ENCODE results near the gene TRPC6.
"Not testable (repeated sequence)": the region's sequence is repeated elsewhere in the genome, so short reads cannot be mapped to it uniquely, and the experiment has no call there.

TRPC6 gene

GRCh38 chr11:101516546-101516945 is 67.3 kb downstream of the TRPC6 start:
- no peak for DNase-seq

- DNase-seq = no peak
Measured at GRCh38 chr11:101511065-101511464, 72.7 kb downstream of the TRPC6 start.

- no peak for DNase-seq
Measured at GRCh38 chr11:101510591-101510990, 73.2 kb downstream of the TRPC6 start.

DNA sequence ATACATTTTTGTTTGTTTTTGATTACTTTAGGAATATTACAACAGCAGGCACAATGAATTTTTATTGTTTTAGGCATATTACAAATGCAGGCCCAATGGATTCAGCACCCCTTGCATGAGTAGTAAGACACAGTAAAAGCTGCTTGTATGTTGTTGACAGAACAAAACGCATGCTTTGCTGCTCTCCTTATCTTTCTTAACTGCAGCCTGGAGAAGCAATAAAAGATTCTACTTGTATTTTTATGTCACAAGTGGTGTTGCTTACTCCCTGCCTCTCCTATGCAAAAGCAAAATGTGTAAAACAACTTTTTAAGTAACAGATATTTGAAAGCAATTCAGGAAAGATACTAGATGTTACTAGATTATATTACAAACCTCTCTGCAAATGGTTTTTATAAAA is 73.9 kb downstream of the TRPC6 start:
- DNase-seq = no peak

GRCh38 chr11:101508370-101508769 is 75.4 kb downstream of the TRPC6 start:
- DNase-seq = no peak

- DNase-seq = no peak
Measured at GRCh38 chr11:101498891-101499290, 84.9 kb downstream of the TRPC6 start.

DNA sequence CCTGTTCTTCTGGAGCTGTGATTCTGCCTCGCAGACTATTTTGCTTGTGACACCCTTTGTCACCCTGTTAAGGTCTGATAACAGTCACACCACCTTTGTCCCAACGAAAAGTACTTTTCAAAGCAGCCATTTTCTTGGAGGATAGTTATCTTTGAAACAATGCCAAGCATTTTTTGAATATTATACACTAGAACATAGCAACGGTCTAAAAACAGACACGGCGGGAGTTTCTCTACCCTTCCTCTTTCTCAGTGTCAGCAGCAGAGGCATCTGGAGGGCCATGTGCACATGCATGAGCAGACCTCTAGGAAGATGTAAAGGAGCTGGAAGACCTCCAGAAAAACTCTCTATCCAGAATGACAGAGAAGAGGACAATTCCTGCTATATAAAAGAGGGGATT is 86.5 kb downstream of the TRPC6 start:
- no peak for DNase-seq

DNA sequence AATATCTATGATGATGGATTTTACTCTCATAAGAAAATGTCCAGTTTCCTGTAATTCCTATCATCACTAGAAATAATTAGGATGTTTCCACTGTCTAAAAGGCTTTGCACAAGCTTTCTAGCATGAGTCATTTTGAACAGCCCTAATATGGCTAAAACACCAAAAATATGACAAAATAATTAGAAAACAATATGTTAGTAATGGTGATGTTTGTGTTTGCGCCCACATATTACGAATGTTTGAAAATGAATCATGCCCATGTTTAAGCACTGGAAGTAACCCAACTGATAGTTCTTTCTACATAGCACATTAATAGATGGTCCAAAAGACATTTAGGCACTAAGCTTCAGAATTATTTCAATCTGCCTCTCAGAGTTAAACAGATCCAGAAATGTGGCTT is 96.0 kb downstream of the TRPC6 start:
- no peak for DNase-seq

- DNase-seq = no peak
Measured at GRCh38 chr11:101482556-101483124, 101.2 kb downstream of the TRPC6 start.

DNA sequence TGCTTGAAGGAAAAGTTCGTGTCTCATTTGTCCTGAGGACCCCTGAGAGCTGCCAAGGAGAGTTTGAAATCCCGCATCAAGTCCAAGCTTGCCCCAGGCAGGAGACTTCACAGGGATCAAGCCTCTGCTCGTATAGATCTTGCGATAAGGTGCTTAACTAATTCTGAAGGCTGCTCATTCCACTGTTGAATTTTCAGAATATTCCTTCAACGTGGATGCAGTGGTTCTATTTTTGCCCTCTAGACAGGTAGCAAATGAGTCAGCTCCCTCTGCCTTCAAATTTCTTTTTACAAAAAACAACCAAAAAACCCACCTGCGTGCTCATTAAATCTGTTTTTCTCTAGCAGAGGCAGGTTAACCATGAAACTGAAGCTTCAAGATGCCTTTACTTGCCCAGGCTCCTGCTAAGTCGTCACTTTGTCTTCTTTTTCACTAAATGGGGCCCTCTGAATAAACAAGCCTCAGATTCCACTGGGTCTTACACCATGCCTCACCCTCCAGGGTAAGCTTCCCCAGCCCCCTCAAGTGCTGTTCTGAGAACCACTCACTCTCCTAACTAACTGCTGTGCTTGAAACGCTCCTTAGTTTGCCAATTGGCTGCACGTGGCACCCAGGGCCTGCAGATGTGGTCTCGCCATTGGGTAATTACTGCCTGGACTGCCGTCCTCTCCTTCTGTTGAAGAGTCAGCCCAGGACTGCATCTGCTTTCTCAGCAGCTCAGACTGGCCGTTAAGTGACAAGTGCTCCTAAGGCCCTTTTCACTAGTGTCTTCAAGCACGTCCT is 105.0 kb downstream of the TRPC6 start:
- DNase-seq = no peak

DNA sequence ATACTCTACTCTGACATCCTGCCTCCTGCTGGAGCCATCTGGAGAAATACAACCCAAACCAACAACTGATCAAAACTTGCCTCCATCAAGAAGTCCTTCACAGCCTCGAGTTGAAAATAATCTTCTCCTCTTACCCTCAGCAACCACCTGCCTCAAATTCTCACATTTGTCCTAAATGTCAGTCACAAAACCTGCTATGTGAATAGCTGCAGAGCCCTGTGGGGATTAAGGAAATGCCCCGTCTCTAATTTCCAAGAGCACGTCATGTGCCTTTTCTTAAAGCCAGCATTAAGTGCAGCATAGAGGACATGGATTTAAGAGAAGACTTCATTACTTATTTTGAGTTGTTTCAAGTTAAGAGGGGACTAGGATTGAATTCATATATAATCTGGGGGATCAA is 105.9 kb downstream of the TRPC6 start:
- DNase-seq = no peak

DNA sequence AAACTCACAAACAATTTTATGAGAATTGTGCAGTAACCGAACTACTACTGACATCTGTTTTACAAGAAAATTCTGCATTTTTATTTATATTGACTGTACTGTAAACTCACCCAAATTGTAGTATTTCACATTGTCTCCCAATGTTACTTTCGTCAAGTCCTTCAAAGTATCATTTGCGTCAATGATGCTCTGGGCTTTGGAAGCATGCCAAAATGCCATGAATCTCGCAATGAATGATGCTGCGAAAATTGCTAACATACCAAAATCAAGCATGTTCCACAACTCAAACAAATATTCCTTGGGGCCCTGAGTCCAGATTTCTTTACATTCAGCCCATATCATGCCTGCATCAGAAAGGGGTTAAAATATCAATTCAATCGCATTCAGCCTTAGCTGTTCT is 107.6 kb downstream of the TRPC6 start:
- no peak for DNase-seq

DNA sequence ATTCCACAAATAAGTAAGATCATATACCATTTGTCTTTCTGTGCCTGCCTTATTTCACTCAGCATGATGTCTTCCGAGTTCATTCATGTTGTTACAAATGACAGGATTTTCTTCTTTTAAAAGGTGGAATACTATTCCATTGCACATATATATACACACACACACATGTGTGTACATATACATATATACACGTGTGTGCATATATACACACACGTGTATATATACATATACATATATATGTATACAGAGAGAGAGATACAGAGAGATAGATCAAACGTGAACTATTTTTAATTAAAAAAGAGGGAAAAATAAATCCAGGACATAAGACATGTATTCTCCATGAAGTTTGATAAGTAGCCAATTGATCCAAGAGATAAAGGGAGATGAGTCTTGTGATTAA is 108.1 kb downstream of the TRPC6 start:
- no peak for DNase-seq

DNA sequence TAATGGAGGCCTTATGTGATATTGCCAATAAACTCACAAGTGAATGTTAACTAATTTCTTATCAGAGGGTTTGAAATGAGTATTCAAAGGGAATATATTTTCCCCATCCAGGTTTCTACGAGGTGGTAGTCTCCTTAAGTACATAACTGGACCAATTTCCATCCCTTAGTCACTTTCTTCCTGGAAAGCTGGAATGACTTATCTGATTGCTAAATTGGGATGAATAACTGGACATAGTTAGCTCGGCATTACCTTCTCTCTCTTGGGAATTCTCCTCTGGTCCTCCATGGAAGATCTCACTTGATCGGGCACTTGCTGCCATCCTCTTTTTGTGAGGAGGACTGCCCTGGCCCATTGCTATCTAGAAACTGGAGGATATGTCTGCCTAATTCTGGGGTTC is 109.1 kb downstream of the TRPC6 start:
- no peak for DNase-seq

GRCh38 chr11:101470881-101471520 is 112.8 kb downstream of the TRPC6 start:
- no peak for DNase-seq

GRCh38 chr11:101470419-101470818 is 113.4 kb downstream of the TRPC6 start:
- no peak for DNase-seq

DNA sequence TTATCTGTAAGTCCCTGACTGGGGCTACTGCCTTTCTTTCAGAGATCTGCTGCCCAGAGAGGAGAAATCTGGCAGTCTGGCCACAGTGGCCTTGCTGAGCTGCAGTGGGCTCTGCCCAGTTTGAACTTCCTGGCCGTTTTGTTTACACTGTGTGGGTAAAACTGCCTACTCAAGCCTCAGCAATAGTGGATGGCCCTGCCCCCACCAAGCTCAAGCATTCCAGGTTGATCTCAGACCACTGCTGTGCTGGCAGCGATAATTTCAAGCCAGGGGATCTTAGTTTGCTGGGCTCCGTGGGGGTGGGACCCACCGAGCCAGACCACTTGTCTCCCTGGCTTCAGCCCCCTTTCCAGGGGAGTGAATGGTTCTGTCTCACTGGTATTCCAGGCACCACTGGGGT is 117.5 kb downstream of the TRPC6 start:
- no peak for DNase-seq

GRCh38 chr11:101464388-101464787 is 119.4 kb downstream of the TRPC6 start:
- DNase-seq = not testable (repeated sequence)

DNA sequence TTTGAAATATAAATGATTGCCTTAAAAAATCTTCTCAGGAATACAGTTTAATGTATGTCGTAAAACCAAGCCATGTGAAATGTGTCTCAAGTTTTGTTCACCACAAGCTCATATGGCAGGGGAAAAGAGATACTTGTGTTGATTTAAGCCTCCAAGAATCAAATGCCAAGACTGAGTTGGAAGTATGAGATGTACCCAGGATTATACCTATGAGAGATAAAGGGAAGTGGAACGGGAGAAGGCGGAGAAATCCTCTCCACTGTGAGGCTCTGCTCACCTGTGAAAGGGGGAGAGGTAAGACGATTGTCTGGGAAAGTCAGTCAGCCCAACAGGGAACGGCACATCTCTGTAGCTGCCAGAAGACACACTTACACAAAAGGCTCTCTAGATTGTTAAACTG is 124.8 kb downstream of the TRPC6 start:
- no peak for DNase-seq

- DNase-seq = no peak
Measured at GRCh38 chr11:101458161-101458560, 125.6 kb downstream of the TRPC6 start.

- DNase-seq = no peak
Measured at GRCh38 chr11:101456812-101457211, 127.0 kb downstream of the TRPC6 start.

DNA sequence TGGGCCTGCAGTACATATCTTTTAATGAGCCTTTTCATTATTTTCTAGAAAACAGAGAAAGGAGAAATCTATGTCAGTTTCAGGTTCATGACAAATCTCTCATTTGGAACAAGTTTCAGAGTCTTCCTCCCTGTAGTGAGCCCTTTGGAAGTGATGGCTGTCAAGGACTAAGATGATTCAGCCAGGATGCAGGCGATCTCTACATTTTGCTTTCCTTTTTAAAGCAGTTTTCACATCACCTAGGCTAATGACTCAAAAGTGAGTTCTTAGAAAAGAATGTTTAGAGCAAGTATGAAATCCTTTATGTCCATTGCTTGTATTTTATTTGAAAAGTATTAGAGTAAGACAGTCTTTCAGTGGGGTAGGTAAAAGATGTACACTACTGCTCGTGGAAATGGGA is 130.1 kb downstream of the TRPC6 start:
- DNase-seq = no peak

DNA sequence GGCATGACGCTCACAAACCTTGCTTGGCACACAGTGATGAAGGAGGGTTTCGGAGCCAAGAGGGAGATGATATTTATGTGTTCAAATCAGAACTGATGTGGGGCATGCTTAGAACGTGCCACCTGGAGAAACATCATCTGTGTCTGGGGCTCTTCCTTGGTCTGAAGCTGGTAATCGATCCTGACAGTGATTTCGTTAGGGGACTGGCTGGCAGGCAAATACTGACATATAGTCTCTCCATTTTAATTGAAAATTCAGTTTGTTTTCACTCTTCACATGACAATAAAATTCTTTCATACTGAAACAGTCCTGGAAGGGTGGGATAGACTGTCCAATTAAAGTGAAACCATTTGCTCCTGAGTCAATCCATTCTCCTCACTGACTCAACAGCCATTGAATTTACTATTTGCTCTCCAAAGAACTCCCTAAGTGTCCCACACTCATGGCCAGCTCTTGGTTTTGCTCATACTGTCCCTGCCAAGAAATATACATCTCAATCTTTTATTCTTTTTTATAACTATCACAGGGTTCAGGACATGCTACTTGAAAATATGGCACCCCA is 134.8 kb downstream of the TRPC6 start:
- DNase-seq = no peak

- no peak for DNase-seq
Measured at GRCh38 chr11:101446726-101447125, 137.1 kb downstream of the TRPC6 start.

Data from activated CD4-positive, alpha-beta T cell treated with anti-CD3 and anti-CD28 coated beads, Interleukin-2, Interleukin-6, amounts not matched to agents 100 ng/mL and 50 ng/mL, durations not matched to agents 16 hours and 8 hours (primary cell).